ENCODE measurements around the gene MYCL. TPM values are rescaled to one million over a fixed set of nuclear protein-coding genes. Genes with fewer than 3 reads are reported as not detected.

Gene MYCL
- total and polyA plus RNA-seq, 2 of the 8 experiments (the other 6 are each of a cell fraction or from before 2014, with no cell fraction given): 20.3 to 28.8 TPM

DNA sequence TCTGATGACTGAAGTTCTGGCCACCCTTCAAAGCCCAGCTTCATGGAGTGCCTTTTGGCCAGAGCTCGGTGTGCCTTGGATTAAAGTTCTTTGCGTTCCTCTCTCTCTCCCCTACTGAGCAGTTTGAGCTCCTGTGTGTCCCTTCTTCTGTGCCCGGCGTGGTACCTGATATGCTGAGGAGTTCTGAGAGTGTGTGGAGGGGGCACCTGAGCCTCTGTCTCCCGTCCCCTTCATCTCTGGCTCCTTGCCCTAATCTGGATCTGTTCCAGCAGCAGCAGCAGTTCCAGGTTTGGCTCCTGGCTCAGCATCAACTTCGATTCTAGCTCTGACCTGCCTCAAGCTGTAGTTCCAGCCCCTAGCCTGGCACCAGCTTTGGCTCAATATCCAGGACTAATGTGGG, 25.1 kb upstream of the MYCL start (continued):
- TF ChIP-seq, protein P1, sequence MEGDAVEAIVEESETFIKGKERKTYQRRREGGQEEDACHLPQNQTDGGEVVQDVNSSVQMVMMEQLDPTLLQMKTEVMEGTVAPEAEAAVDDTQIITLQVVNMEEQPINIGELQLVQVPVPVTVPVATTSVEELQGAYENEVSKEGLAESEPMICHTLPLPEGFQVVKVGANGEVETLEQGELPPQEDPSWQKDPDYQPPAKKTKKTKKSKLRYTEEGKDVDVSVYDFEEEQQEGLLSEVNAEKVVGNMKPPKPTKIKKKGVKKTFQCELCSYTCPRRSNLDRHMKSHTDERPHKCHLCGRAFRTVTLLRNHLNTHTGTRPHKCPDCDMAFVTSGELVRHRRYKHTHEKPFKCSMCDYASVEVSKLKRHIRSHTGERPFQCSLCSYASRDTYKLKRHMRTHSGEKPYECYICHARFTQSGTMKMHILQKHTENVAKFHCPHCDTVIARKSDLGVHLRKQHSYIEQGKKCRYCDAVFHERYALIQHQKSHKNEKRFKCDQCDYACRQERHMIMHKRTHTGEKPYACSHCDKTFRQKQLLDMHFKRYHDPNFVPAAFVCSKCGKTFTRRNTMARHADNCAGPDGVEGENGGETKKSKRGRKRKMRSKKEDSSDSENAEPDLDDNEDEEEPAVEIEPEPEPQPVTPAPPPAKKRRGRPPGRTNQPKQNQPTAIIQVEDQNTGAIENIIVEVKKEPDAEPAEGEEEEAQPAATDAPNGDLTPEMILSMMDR (IDR thresholded peaks at IDR 0.05; ENCODE audit: control extremely low read depth in 1 of 3, insufficient read depth in 1 of 3, low read depth in 1 of 3, low read length in 3 of 3): no peak
- no peak for TF ChIP-seq RNF2 (IDR thresholded peaks at IDR 0.05; ENCODE audit: borderline replicate concordance, low read depth, low read length, missing control alignments, poor library complexity, severe bottlenecking)
- TF ChIP-seq SRF (IDR thresholded peaks at IDR 0.05; ENCODE audit: low read depth, low read length): no peak

All from H1 (cell line).